AG04449 (cell line): ENCODE results near the gene CD81.

Source experiments
- CTCF ChIA-PET: fragments of 350-600 bp; formaldehyde crosslinking; extraction: SDS; loops from one replicate; lab custom pipeline; 2021; ENCODE audit warnings: antibody characterized with exemption; lab: Yijun Ruan, JAX
- POLR2A ChIA-PET: fragments of 400-600, 350-600 bp; formaldehyde crosslinking; extraction: SDS; loops from one replicate; lab custom pipeline; 2020; ENCODE audit warnings: antibody characterized with exemption, inconsistent platforms; lab: Yijun Ruan, JAX
- DNase-seq: peaks from one replicate; pipeline ENCODE4 v3.0.0-alpha.2; 2010; ENCODE audit warnings: low read depth, low spot score
- H3K4me3 ChIP-seq: 2 replicates; pipeline ENCODE4 v1.5.1; 2011; ENCODE audit warnings: low read depth, mild to moderate bottlenecking, control low read depth, low read length
- CTCF ChIP-seq: IDR thresholded peaks from one replicate; pipeline ENCODE4 v1.5.1; 2011; ENCODE audit warnings: mild to moderate bottlenecking, moderate library complexity, low read length, control low read depth, inconsistent platforms; ENCODE audit not compliant: insufficient read depth; ENCODE audit errors: missing control alignments

Gene CD81

GRCh38 chr11:2380807-2381350, 3.8 kb downstream of the CD81 start:
- no peak for TF ChIP-seq CTCF
- ChIA-PET POLR2A (no interaction called here), CTCF (interaction anchor here (1.0 to 4.4 kb wide), 2 partner anchors 10 to 39 kb away, joined by 3 to 19 read pairs; no protein-coding TSS in a partner anchor)
- H3K4me3 ChIP-seq: no peak overlapping the region
- DNase-seq: no peak

- ChIA-PET CTCF (interaction anchor here (1.0 to 4.4 kb wide), 5 partner anchors 9 to 76 kb away, joined by 3 to 19 read pairs (median 5); partner anchors contain the start of gene TSSC4), POLR2A (interaction anchor here (0.6 kb wide), 1 partner anchor 975 kb away, joined by 4 read pairs; no protein-coding TSS in a partner anchor)
- H3K4me3 ChIP-seq: no peak overlapping the region
These were observed 4.5 kb downstream of the CD81 start for GRCh38 chr11:2381494-2382128.

GRCh38 chr11:2382129-2382517, 5.0 kb downstream of the CD81 start:
- ChIA-PET CTCF (interaction anchor here (0.7 to 4.4 kb wide), 6 partner anchors 16 to 77 kb away, joined by 3 to 19 read pairs (median 4); partner anchors contain the start of gene TSSC4), POLR2A (no interaction called here)
- TF ChIP-seq CTCF: no peak
- no peak overlapping the region for H3K4me3 ChIP-seq
- DNase-seq: no peak

More at GRCh38 chr11:2381494-2382128, 4.5 kb downstream of the CD81 start:
- no peak for TF ChIP-seq CTCF
- no peak for DNase-seq

GRCh38 chr11:2382936-2383851, 6.1 kb downstream of the CD81 start:
- POLR2A ChIA-PET: interaction anchor here (0.9 kb wide), 1 partner anchor 16 kb away, joined by 3 read pairs; no protein-coding TSS in a partner anchor
- CTCF ChIA-PET: interaction anchor here (0.7 to 4.4 kb wide), 6 partner anchors 15 to 78 kb away, joined by 3 to 19 read pairs (median 4); partner anchors contain the start of gene TSSC4
- DNase-seq: no peak
- TF ChIP-seq CTCF: no peak
- no peak overlapping the region; the same call in 1 of the 2 replicates for H3K4me3 ChIP-seq

GRCh38 chr11:2383852-2384804, 7.0 kb downstream of the CD81 start:
- H3K4me3 ChIP-seq: no peak overlapping the region
- TF ChIP-seq CTCF: no peak
- ChIA-PET POLR2A (no interaction called here), CTCF (interaction anchor here (2.2 to 4.4 kb wide), 2 partner anchors 35 to 79 kb away, joined by 12 to 19 read pairs; no protein-coding TSS in a partner anchor)
- DNase-seq: no peak
